GM21576 (cell line): Measurements from ENCODE around the gene BFSP2.
A peak's percentile ranks its signal among the peaks of the same experiment; 100 is the strongest.

ENCODE experiments used
- ATAC-seq: cut with Tn5 transposase; IDR thresholded peaks from one replicate; pipeline ENCODE4 v1.9.1; 2021; ENCODE audit warnings: mild to moderate bottlenecking, moderate library complexity; ENCODE audit not compliant: unreplicated experiment

The BFSP2 gene

DNA sequence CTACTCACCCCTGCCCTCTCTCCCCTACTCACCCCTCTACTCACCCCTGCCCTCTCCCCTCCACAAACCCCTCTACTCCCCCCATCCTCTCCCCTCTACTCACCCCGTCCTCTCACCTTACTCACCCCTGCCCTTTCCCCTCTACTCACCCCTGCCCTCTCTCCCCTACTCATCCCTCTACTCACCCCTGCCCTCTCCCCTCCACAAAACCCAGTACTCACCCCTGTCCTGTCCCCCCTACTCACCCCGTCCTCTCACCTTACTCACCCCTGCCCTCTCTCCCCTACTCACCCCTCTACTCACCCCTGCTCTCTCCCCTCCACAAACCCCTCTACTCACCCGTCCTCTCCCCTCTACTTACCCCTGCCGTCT is 14.2 kb downstream of the BFSP2 start:
- ATAC-seq: no peak

DNA sequence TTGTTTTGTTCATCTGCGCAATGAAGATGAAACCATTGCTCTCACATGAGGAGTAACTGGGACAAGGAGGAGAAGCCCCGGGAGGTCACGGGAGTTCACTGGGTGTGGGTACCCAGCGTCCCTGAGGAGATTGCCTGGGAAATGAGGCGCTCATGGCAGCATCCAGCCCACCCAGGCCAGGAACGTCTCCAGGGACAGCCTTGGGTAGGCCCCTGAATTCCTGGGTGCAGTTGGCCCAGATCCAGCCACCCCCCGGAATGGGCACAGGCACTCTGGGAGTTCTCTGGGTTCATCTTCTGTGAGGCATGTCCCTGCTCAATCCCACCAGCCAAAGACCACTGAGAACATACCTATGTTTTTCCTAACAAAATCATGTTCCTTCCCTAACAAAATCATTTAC is 18.5 kb downstream of the BFSP2 start:
- ATAC-seq: no peak

DNA sequence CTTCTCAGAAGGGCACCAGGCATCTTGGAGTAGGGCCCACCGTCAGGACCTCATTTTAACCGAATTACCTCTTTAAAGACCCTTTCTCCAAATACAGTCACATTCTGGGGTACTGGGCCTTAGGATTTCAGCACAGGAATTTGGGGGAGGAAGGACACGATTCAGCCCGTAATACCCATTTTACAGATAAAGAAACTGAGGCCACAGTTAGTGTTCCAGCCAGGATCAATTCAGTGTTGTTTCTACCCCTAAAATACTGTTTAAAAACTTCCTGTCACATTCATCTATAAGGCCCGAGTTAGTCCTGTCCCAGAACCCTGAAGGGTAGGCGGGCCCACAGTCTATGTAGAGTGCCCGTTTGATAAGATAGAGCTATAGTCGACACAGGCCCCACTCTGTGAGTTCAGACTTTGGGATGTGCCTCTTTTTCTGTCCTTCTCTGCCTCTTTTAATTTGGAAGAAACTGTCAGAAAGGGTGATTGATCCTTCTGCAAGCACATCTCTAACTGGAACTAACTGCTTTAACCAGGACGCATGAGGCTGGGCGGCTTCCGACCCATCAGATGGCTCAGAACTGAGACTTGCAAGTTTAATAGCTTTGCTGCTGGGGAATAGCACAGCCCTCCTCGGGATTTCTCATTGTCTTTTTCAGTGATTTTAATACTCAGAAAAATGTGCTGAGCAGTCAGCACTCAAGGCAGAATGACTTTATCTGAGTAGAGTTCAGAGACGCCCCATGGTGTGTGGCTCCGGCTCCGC is 19.5 kb downstream of the BFSP2 start:
- ATAC-seq: no peak

- ATAC-seq: no peak
These were observed 25.3 kb downstream of the BFSP2 start for GRCh38 chr3:133424937-133425869.

- no peak for ATAC-seq
These were observed 26.0 kb downstream of the BFSP2 start for GRCh38 chr3:133425898-133426297.

DNA sequence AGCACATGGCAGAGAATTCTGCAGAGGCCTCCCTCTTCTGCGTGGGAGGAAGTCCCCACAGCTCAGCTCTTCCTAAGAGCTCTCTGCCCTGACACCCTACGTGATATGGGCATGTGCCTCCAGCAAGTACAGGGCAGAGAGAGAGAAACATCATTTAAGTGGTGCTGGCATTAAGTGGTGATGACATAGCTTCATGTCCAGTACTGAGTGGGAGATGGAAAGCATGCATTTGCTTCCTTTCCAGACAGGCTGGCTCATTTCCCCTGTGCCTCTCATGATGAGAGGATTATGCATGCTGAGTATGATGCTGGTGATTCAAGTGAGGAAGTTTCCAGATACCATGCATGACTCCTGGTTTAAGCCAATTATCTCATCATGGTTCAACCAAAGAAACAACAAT is 26.9 kb downstream of the BFSP2 start:
- no peak for ATAC-seq

DNA sequence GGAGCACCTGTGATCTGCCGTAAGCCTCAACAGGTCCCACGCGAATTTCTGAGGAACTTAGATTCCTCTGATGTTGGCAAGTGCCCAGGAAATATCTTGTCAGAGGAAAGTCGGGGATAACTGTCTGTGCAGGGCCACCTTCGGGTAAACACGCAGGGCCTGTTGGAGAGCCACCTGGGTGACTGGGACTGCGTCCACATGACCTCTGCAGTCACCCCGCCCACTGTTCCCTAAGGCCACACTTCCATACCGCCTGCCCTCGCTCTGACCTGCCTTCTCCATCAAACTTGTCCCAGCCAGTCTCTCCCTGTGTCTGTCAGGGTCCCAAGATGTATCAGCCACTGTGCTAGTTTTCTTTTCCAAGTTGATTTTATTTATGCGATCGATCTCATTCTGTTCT is 28.7 kb downstream of the BFSP2 start:
- ATAC-seq: no peak

DNA sequence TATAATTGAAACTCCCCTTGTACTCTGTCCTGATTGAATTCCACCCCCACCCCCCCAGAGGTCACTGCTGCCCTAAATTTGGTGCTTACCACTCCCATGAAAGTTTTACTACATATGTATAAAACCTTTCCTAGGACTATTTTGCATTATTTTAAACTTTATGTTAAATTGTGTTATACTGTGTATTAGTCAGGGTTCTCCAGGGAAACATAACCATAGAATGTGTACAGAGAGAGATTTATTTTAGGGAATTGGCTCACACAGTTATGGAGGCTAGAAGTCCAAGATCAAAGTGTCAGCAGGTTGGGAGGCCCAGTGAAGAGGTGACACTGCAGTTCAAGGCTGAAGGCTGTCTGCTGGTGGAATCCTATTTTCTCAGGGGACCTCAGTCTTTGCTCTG is 29.2 kb downstream of the BFSP2 start:
- no peak for ATAC-seq

DNA sequence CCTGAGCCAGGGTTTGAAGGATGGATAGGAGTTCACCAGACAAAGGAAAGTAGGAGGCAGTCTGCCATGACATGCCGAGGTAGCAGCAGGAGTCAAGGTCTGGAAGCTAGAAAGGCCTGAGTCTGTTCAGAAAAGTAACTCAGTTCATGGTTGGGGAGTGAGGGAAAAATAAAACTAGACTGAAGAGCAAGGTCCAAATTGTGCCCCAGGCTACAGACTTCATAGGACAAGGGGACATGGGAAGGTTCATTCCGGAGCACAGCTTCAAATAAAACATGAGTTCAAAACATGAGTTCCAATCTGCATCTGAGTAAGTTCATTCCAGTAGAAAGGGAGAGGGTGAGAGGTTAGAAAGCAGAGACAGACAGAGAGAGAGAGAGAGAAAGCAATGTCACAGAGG is 39.7 kb downstream of the BFSP2 start:
- ATAC-seq: no peak

DNA sequence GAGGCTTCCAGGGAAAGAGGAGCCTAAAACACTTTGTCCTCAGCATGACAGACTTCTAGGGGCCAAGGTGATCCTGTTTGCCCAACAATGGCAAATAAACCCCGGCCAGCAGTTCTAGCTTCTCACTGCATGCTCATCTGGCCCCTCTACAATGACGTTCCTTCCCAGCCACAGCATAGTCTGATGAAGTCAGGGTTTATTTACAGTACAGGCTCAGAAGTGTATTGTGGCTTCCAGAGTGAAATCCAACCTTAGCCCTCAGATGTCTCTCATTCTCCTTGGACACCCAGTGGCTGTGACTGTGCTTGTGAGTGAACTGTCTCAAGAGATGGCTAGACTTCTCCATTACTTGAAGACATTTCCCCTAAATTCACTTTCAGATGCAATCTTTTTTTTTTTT is 40.8 kb downstream of the BFSP2 start:
- ATAC-seq: no peak

GRCh38 chr3:133441867-133442270 is 42.0 kb downstream of the BFSP2 start:
- peak; percentile 64 for ATAC-seq

GRCh38 chr3:133442518-133442917 is 42.7 kb downstream of the BFSP2 start:
- ATAC-seq: no peak

GRCh38 chr3:133443649-133444422 is 44.0 kb downstream of the BFSP2 start:
- ATAC-seq: no peak

GRCh38 chr3:133444423-133444774 is 44.5 kb downstream of the BFSP2 start:
- ATAC-seq: no peak

GRCh38 chr3:133445108-133445507 is 45.3 kb downstream of the BFSP2 start:
- no peak for ATAC-seq

GRCh38 chr3:133447750-133448477 is 48.1 kb downstream of the BFSP2 start:
- ATAC-seq: peak; percentile 34

- peak; percentile 90 for ATAC-seq
These were observed 48.7 kb downstream of the BFSP2 start for GRCh38 chr3:133448478-133449122.

DNA sequence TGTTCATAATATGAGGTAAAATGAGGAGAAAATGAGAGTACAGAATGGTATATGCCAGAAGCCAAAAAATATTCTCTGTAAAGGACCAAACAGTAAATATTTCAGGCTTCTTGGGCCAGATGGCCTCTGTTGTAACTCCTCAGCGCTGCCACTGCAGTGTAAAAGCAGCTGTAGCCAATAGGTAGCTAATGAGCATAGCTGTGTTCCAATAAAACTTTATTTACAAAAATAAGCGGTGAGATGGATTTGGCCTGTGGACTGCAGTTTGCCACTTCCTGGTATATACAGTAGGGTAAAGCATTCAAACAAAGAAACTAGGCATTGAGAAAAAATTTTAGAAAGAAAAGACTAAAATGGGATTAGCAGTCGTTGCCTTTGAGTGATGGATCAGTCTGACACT is 51.5 kb downstream of the BFSP2 start:
- ATAC-seq: no peak

GRCh38 chr3:133452641-133453319 is 52.9 kb downstream of the BFSP2 start:
- ATAC-seq: no peak

DNA sequence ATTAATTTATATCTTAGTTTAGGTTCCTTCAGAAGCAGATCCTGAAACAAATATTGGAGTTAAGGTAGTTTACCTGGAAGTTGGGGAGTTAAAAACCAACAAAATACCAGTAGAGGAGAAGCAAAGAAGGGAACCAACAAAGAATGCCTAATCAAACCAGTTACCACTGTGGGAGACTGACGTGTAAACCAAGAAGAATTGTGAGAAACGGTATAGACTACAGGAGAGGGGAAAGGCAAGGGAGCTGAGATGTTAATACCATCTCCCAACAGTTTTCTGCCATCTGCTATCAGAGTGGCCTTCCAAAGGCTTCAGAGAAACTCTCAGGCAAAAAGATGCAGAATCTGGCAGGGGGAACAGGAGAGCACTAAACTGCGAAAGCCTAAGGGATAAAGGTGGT is 53.5 kb downstream of the BFSP2 start:
- ATAC-seq: no peak
